Activated CD8-positive, alpha-beta T cell treated with anti-CD3 and anti-CD28 coated beads for 36 hours (primary cell): ENCODE results near the gene YEATS4. TPM values are rescaled to one million over a fixed set of nuclear protein-coding genes. Genes with fewer than 3 reads are reported as not detected.

ENCODE experiments used
- ATAC-seq: fragments of 200-7000 bp; cut with Tn5 transposase; one replicate; pipeline ENCODE4 v1.10.0; 2021; ENCODE audit warnings: mild to moderate bottlenecking, moderate library complexity
- CTCF ChIA-PET: fragments of 350-600 bp; sonication (Branson Sonifier 250); formaldehyde crosslinking; loops from one replicate; lab custom pipeline; 2021; ENCODE audit warnings: antibody characterized with exemption; lab: Charles Lee
- POLR2A ChIA-PET: fragments of 350-600 bp; sonication (Branson Sonifier 250); formaldehyde crosslinking; loops from one replicate; lab custom pipeline; 2021; ENCODE audit warnings: antibody characterized with exemption; lab: Charles Lee
- DNase-seq: peaks from one replicate; pipeline ENCODE4 v3.0.0-alpha.2; 2020
- H3K27ac Mint-ChIP-seq: one replicate; pipeline ENCODE4 v1.8.0; 2021; ENCODE audit warnings: mild to moderate bottlenecking, mixed read lengths
- H3K27me3 Mint-ChIP-seq: one replicate; pipeline ENCODE4 v1.8.0; 2021; ENCODE audit warnings: mixed read lengths
- H3K36me3 Mint-ChIP-seq: one replicate; pipeline ENCODE4 v1.8.0; 2021; ENCODE audit warnings: low read depth, mixed read lengths
- H3K4me1 Mint-ChIP-seq: one replicate; pipeline ENCODE4 v1.8.0; 2021; ENCODE audit warnings: low read depth, mixed read lengths
- H3K4me3 Mint-ChIP-seq: one replicate; pipeline ENCODE4 v1.8.0; 2021; ENCODE audit warnings: mild to moderate bottlenecking, moderate library complexity, mixed read lengths
- H3K9me3 Mint-ChIP-seq: one replicate; pipeline ENCODE4 v1.8.0; 2021; ENCODE audit warnings: mixed read lengths
- CTCF ChIP-seq: fragments of 200-600 bp; IDR thresholded peaks from one replicate; pipeline ENCODE4 v1.8.0; 2022; ENCODE audit warnings: antibody characterized with exemption, mild to moderate bottlenecking
- intact Hi-C: fragments of 100-400 bp; cut with micrococcal nuclease; formaldehyde crosslinking; loops from one replicate; pipeline ENCODE4 v1.10.0; 2022
- total RNA-seq, 2 experiments: library from RNA; stranded (reverse); gene quantifications; one replicate each; pipeline ENCODE4 v1.2.3, GENCODE V29; 2021

YEATS4 gene
- total RNA-seq, 2 experiments from 2014 or later = 54.0 to 60.9 TPM

GRCh38 chr12:69351462-69352236, 7.9 kb upstream of the YEATS4 start:
- Mint-ChIP-seq H3K9me3 (no peaks in the 10 kb centered on the region), H3K36me3 (no peaks in the 10 kb centered on the region), H3K27me3 (peaks cover 3% of the 10 kb centered on the region), H3K4me1 (peaks cover 2% of the 10 kb centered on the region), H3K4me3 (no peak overlapping the region), H3K27ac (no peak overlapping the region)
- intact Hi-C loops = loop anchor here (10.0 kb wide), 1 partner anchor 197 kb away; no protein-coding TSS in a partner anchor
- CTCF ChIA-PET = interaction anchor here (1.3 to 2.0 kb wide), 3 partner anchors 61 to 288 kb away, joined by 3 to 8 read pairs (median 4); no protein-coding TSS in a partner anchor
- TF ChIP-seq CTCF = no peak
- ATAC-seq (no peak), DNase-seq (no peak)
- POLR2A ChIA-PET = interaction anchor here (1.9 kb wide), 1 partner anchor 21 kb away, joined by 7 read pairs; no protein-coding TSS in a partner anchor

- ATAC-seq (no peak), DNase-seq (no peak)
- Mint-ChIP-seq H3K27me3 (peaks cover 3% of the 10 kb centered on the region), H3K27ac (no peak overlapping the region), H3K4me1 (peaks cover 5% of the 10 kb centered on the region), H3K4me3 (no peak overlapping the region), H3K9me3 (no peaks in the 10 kb centered on the region), H3K36me3 (no peaks in the 10 kb centered on the region)
- intact Hi-C loops = loop anchor here (10.0 kb wide), 1 partner anchor 198 kb away; no protein-coding TSS in a partner anchor
- CTCF ChIA-PET = interaction anchor here (1.2 to 2.0 kb wide), 4 partner anchors 62 to 287 kb away, joined by 3 to 8 read pairs (median 4); no protein-coding TSS in a partner anchor
- TF ChIP-seq CTCF = no peak
- POLR2A ChIA-PET = interaction anchor here (1.9 kb wide), 1 partner anchor 22 kb away, joined by 7 read pairs; no protein-coding TSS in a partner anchor
Observed at GRCh38 chr12:69352904-69353303, 6.6 kb upstream of the YEATS4 start.

GRCh38 chr12:69354172-69354555, 5.4 kb upstream of the YEATS4 start:
- Mint-ChIP-seq H3K27me3 (peaks cover 3% of the 10 kb centered on the region), H3K9me3 (no peaks in the 10 kb centered on the region), H3K27ac (no peak overlapping the region), H3K4me1 (peaks cover 8% of the 10 kb centered on the region), H3K4me3 (no peak overlapping the region), H3K36me3 (no peaks in the 10 kb centered on the region)
- ATAC-seq = no peak
- intact Hi-C loops = loop anchor here (10.0 kb wide), 1 partner anchor 199 kb away; no protein-coding TSS in a partner anchor
- CTCF ChIA-PET = interaction anchor here (1.1 kb wide), 1 partner anchor 217 kb away, joined by 3 read pairs; no protein-coding TSS in a partner anchor
- no peak for TF ChIP-seq CTCF
- DNase-seq = no peak
- POLR2A ChIA-PET = interaction anchor here (0.5 kb wide), 1 partner anchor 9 kb away, joined by 3 read pairs; no protein-coding TSS in a partner anchor

- ATAC-seq (no peak), DNase-seq (no peak)
- CTCF ChIA-PET = interaction anchor here (1.1 kb wide), 1 partner anchor 217 kb away, joined by 3 read pairs; no protein-coding TSS in a partner anchor
- POLR2A ChIA-PET = interaction anchor here (0.5 to 0.6 kb wide), 2 partner anchors 9 to 21 kb away, joined by 3 read pairs; no protein-coding TSS in a partner anchor
- no peaks in the 10 kb centered on the region for H3K9me3 Mint-ChIP-seq
- H3K4me1 Mint-ChIP-seq = peaks cover 12% of the 10 kb centered on the region
- H3K4me3 Mint-ChIP-seq = no peak overlapping the region
- no peak for TF ChIP-seq CTCF
- H3K27ac Mint-ChIP-seq = no peak overlapping the region
- intact Hi-C loops = loop anchor here (5.0 to 10.0 kb wide), 2 partner anchors 200 to 238 kb away; no protein-coding TSS in a partner anchor
- peaks cover 3% of the 10 kb centered on the region for H3K27me3 Mint-ChIP-seq
- H3K36me3 Mint-ChIP-seq = no peaks in the 10 kb centered on the region
Observed at GRCh38 chr12:69354556-69355187, 4.9 kb upstream of the YEATS4 start.
